Thyroid gland (tissue), 4 donors: ENCODE results near the gene TUBB2B.

Source experiments
- CTCF ChIP-seq, 6 experiments: fragments of 200-600 bp in 3 of 6; fragments of 450-650 bp in 3 of 6; sonication (generic) in 3 of 6; IDR thresholded peaks; one replicate each; pipeline ENCODE4 v1.5.1; 2016 to 2019; ENCODE audit warnings: antibody characterized with exemption in 6 of 6, mild to moderate bottlenecking in 2 of 6, inconsistent platforms in 1 of 6, moderate library complexity in 1 of 6
- POLR2A ChIP-seq, 2 donors: fragments of 450-650 bp; IDR thresholded peaks; one replicate each; pipeline ENCODE4 v1.6.1; 2017; ENCODE audit warnings: antibody characterized with exemption in 2 of 2, mild to moderate bottlenecking in 2 of 2, moderate library complexity in 1 of 2

DNA sequence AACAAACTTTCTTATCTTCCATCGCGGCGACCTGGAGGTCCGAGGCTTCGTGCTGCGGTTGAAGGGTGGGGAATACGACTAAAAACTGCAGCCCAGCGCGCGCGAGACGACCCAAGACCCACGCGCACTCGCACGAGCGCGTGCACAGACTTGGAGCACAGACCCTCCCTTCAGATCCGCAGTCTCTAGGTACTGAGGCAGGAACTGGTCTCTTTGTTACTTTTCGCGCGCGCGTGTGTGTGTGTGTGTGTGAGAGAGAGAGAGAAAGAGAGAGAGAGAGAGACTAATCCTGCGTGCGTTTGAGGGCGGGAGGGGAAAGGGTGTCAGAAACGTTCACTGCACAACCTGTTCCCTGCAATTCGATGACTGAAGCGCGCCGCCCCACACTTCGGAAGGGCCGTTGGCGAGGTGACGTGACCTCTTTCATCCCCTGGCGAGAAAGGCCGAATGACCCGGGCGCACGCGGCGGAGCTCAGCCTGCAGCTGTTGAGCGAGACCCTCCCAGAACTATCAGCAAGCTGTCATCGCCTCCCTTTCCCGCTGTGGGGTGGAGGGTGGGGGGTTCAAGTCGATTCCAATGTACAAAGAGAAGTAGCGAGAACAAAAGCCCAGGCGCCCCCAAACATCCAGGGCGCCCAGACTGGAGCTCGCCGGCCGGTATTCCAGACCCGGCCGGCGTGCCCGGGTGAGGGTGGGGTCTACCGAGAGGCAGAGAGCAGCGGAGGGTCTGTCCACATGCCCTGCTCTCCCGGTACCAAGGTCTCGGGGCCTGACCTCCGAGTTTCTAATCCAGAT is 1.5 kb upstream of the TUBB2B start:
- TF ChIP-seq CTCF (IDR thresholded peaks at IDR 0.05) (no peak), POLR2A (IDR thresholded peaks at IDR 0.05) (no peak)
